ENCODE results near the gene MYLIP. TPM values are rescaled to one million over a fixed set of nuclear protein-coding genes. Genes with fewer than 3 reads are reported as not detected.

The MYLIP gene
- total RNA-seq, 1 experiment from 2014 or later: 50.0 TPM

DNA sequence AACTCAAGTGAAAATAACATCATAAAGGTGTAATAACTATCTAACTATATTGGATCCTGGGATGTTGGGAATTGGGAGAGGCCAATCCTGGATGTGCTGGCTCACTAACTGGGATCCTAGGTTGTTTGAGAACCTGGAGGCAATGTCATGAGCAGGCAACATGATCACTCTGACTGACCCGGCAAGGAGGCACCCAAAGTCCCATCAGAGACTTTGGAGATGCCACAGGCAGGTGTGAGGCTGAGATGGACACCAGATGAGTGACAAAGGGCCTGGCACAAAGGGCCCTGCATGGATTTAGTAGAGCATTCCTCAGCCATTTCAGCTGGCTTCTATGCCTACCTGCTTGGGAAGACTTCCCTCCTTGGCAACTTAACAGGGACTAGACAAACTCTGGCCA lies 38.4 kb upstream of the MYLIP start (continued):
- TF ChIP-seq, protein P1, sequence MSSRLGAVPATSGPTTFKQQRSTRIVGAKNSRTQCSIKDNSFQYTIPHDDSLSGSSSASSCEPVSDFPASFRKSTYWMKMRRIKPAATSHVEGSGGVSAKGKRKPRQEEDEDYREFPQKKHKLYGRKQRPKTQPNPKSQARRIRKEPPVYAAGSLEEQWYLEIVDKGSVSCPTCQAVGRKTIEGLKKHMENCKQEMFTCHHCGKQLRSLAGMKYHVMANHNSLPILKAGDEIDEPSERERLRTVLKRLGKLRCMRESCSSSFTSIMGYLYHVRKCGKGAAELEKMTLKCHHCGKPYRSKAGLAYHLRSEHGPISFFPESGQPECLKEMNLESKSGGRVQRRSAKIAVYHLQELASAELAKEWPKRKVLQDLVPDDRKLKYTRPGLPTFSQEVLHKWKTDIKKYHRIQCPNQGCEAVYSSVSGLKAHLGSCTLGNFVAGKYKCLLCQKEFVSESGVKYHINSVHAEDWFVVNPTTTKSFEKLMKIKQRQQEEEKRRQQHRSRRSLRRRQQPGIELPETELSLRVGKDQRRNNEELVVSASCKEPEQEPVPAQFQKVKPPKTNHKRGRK (CRISPR knock-in tag; IDR thresholded peaks at IDR 0.05; ENCODE audit: borderline replicate concordance): no peak

GRCh38 chr6:16090920-16091319 lies 38.0 kb upstream of the MYLIP start:
- Mint-ChIP-seq H3K36me3 (no peaks in the 10 kb centered on the region), H3K4me3 (no peak overlapping the region), H3K27me3 (ENCODE audit: low read depth) (no peaks in the 10 kb centered on the region; the same call in 1 of the 2 replicates), H3K9me3 (no peaks in the 10 kb centered on the region), H3K27ac (no peak overlapping the region), H3K4me1 (no peaks in the 10 kb centered on the region)
- TF ChIP-seq, protein P2, sequence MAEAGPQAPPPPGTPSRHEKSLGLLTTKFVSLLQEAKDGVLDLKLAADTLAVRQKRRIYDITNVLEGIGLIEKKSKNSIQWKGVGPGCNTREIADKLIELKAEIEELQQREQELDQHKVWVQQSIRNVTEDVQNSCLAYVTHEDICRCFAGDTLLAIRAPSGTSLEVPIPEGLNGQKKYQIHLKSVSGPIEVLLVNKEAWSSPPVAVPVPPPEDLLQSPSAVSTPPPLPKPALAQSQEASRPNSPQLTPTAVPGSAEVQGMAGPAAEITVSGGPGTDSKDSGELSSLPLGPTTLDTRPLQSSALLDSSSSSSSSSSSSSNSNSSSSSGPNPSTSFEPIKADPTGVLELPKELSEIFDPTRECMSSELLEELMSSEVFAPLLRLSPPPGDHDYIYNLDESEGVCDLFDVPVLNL (CRISPR knock-in tag; IDR thresholded peaks at IDR 0.05; ENCODE audit: borderline replicate concordance, low read depth): no peak
- TF ChIP-seq TP53 (CRISPR knock-in tag; IDR thresholded peaks at IDR 0.05) (no peak), ATF1 (CRISPR knock-in tag; IDR thresholded peaks at IDR 0.05) (no peak), ESRRA (CRISPR knock-in tag; IDR thresholded peaks at IDR 0.05; ENCODE audit: borderline replicate concordance) (no peak), ZNF416 (CRISPR knock-in tag; IDR thresholded peaks at IDR 0.05) (no peak), FOXK1 (CRISPR knock-in tag; IDR thresholded peaks at IDR 0.05) (no peak), ETV6 (CRISPR knock-in tag; IDR thresholded peaks at IDR 0.05) (no peak), SP1 (CRISPR knock-in tag; conservative IDR thresholded peaks at IDR 0.05) (no peak), KAT7 (CRISPR knock-in tag; IDR thresholded peaks at IDR 0.05; ENCODE audit: borderline replicate concordance) (no peak)
- CTCF ChIA-PET: no interaction called here
- DNase-seq (ENCODE audit: low spot score) (no peak), ATAC-seq (no peak)
- POLR2A ChIA-PET: no interaction called here

DNA sequence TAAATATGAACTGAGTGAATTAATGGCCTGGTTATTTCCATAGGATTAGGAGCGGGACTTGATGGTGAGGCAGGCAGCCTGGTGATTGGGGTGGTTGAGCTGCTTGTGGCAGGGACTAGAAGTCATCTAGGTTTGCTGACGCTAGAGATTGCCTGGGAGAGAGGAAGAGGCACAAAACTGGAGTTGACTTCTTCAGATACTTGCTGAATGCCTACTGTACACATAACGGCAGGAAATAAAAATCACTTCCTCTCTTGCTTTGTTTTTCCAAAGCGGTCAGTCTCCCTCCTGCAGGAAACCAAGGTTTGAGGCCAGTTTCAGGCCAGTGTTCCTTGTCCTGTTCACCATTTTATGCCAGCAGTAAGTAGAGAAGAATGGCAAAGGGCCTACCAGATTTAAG lies 36.7 kb upstream of the MYLIP start:
- ATAC-seq: no peak
- Mint-ChIP-seq H3K27me3 (ENCODE audit: low read depth) (no peaks in the 10 kb centered on the region; the same call in 1 of the 2 replicates), H3K27ac (no peak overlapping the region), H3K36me3 (no peaks in the 10 kb centered on the region), H3K9me3 (no peaks in the 10 kb centered on the region), H3K4me3 (no peak overlapping the region), H3K4me1 (0 out of 2 replicates have a peak, but pooled peaks cover 2% of the 10 kb centered on the region)
- POLR2A ChIA-PET: no interaction called here
- no peak for DNase-seq (ENCODE audit: low spot score)
- TF ChIP-seq NFATC4 (CRISPR knock-in tag; IDR thresholded peaks at IDR 0.05): no peak
- TF ChIP-seq, protein P3, sequence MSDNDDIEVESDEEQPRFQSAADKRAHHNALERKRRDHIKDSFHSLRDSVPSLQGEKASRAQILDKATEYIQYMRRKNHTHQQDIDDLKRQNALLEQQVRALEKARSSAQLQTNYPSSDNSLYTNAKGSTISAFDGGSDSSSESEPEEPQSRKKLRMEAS (CRISPR knock-in tag; IDR thresholded peaks at IDR 0.05): no peak
- no peak for TF ChIP-seq NR3C1 (CRISPR knock-in tag; conservative IDR thresholded peaks at IDR 0.05; ENCODE audit: low read depth)
- TF ChIP-seq GRHL2 (CRISPR knock-in tag; IDR thresholded peaks at IDR 0.05; ENCODE audit: insufficient replicate concordance, severe bottlenecking): no peak
- no peak for TF ChIP-seq ZNF121 (CRISPR knock-in tag; IDR thresholded peaks at IDR 0.05)
- TF ChIP-seq, protein P4, sequence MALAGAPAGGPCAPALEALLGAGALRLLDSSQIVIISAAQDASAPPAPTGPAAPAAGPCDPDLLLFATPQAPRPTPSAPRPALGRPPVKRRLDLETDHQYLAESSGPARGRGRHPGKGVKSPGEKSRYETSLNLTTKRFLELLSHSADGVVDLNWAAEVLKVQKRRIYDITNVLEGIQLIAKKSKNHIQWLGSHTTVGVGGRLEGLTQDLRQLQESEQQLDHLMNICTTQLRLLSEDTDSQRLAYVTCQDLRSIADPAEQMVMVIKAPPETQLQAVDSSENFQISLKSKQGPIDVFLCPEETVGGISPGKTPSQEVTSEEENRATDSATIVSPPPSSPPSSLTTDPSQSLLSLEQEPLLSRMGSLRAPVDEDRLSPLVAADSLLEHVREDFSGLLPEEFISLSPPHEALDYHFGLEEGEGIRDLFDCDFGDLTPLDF (CRISPR knock-in tag; IDR thresholded peaks at IDR 0.05): no peak
- TF ChIP-seq, protein P5, sequence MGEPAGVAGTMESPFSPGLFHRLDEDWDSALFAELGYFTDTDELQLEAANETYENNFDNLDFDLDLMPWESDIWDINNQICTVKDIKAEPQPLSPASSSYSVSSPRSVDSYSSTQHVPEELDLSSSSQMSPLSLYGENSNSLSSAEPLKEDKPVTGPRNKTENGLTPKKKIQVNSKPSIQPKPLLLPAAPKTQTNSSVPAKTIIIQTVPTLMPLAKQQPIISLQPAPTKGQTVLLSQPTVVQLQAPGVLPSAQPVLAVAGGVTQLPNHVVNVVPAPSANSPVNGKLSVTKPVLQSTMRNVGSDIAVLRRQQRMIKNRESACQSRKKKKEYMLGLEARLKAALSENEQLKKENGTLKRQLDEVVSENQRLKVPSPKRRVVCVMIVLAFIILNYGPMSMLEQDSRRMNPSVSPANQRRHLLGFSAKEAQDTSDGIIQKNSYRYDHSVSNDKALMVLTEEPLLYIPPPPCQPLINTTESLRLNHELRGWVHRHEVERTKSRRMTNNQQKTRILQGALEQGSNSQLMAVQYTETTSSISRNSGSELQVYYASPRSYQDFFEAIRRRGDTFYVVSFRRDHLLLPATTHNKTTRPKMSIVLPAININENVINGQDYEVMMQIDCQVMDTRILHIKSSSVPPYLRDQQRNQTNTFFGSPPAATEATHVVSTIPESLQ (CRISPR knock-in tag; IDR thresholded peaks at IDR 0.05): no peak
- TF ChIP-seq NR1H2 (CRISPR knock-in tag; IDR thresholded peaks at IDR 0.05): no peak
- CTCF ChIA-PET: no interaction called here
